ENCODE data around the gene NF1.
"Not testable (repeated sequence)": the region's sequence is repeated elsewhere in the genome, so short reads cannot be mapped to it uniquely, and the experiment has no call there.

NF1 gene

DNA sequence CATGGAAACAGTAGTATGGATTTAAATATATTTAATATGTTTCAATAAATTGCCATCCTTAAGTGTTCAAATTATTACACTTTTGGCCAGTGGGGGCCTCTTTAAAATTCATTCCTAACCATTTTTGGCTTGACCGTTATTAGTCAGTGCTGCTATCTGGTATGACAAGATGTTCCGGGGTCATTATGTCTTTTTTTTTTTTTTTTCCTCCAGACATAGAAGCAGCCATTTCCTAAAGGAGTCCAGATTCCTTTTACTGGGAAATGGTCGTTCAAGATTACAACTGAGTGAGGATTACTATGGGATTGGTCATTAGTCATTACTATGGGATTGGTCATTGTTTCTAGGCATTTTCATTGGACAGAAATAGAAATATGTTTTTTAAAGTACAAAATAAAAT, 53.4 kb downstream of the NF1 start:
- no peak overlapping the region for H3K27ac ChIP-seq

DNA sequence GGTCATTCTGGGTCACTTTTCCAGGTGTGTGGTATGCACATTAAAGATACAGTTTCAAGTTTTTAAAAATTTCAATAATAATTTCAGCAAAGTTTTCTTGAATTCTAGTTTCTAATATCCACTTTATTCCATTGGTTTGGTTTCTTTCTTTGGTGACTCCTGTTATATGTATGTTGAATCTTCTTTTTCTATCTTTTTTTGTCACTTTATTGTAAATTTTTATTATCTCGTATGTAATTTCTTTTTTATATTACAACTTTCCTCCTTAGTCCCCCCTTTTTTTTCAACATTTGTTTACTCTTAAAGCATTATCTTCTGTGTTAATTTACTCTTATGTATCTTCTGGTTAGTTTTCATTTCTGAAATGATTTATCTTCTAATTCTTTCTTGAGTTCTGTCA, 57.5 kb downstream of the NF1 start:
- H3K27ac ChIP-seq, result no peak overlapping the region
- TF ChIP-seq, protein P1, sequence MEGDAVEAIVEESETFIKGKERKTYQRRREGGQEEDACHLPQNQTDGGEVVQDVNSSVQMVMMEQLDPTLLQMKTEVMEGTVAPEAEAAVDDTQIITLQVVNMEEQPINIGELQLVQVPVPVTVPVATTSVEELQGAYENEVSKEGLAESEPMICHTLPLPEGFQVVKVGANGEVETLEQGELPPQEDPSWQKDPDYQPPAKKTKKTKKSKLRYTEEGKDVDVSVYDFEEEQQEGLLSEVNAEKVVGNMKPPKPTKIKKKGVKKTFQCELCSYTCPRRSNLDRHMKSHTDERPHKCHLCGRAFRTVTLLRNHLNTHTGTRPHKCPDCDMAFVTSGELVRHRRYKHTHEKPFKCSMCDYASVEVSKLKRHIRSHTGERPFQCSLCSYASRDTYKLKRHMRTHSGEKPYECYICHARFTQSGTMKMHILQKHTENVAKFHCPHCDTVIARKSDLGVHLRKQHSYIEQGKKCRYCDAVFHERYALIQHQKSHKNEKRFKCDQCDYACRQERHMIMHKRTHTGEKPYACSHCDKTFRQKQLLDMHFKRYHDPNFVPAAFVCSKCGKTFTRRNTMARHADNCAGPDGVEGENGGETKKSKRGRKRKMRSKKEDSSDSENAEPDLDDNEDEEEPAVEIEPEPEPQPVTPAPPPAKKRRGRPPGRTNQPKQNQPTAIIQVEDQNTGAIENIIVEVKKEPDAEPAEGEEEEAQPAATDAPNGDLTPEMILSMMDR (conservative IDR thresholded peaks at IDR 0.05), result no peak

More for the DNA sequence above, 53.4 kb downstream of the NF1 start:
- TF ChIP-seq, protein P1 (conservative IDR thresholded peaks at IDR 0.05), result no peak

DNA sequence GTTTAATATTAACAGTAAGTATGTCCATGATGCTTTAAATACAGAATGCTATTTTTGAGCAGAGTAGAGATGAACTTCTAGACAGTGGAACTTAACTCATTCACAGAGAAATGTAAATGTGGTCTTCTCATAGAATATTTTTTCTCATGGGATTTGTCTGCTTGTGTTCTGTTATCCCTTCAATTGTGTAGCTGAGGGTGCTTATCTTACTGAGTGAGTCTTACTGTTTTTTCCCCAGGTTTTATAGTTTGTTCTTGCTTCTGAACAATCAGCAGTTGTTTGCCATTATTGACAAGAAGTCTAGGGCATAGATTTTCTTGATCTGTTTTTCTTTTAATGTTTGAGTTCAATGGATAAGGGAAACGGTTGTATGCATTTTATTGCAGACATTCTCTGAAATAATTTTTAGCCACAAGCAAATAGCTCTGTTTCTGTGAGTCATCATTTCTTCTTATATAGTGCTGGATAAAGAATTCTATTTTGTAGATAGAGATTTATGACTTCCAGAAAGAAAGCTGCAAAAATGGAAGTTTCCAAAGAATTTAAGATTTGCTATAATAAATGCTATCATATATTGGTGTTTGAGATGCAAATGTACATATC, 60.5 kb downstream of the NF1 start:
- TF ChIP-seq, protein P1 (conservative IDR thresholded peaks at IDR 0.05), result no peak
- H3K27ac ChIP-seq, result peak overlapping the region; percentile 16

DNA sequence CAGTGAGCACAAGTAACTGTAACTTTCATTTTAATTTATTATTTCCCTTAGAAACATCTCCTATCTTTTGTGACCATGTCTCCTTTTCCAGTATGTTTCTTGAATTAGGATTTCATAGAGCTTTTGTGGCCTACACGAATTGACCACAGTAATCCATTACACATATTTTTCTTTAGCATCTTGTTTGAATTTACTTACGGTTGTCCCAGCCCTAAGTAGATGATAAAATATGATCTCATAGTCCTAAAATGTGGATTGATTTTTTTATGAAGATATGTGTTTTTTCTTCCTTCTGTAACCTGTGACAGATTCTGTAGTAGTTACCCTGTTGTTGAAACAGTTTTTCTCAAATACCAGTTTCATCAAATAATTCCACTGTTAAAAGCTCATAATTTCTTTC, 61.5 kb downstream of the NF1 start:
- TF ChIP-seq, protein P1 (conservative IDR thresholded peaks at IDR 0.05), result no peak
- H3K27ac ChIP-seq, result no peak overlapping the region

DNA sequence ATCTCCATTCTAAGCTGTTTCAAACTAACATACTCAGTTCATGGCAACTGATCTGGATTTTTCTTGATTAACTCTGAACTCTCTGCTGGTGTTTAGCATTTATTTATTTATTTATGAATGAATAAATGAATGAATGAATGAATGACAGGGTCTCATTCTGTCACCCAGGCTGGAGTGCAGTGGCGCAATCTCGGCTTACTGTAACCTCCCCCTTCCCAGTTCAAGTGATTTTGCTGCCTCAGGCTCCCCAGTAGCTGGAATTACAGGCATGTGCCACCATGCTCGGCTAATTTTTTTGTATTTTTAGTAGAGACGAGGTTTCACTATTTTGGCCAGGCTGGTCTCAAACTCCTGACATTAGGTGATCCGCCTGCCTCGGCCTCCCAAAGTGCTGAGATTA, 62.1 kb downstream of the NF1 start:
- H3K27ac ChIP-seq, result not testable (repeated sequence)

DNA sequence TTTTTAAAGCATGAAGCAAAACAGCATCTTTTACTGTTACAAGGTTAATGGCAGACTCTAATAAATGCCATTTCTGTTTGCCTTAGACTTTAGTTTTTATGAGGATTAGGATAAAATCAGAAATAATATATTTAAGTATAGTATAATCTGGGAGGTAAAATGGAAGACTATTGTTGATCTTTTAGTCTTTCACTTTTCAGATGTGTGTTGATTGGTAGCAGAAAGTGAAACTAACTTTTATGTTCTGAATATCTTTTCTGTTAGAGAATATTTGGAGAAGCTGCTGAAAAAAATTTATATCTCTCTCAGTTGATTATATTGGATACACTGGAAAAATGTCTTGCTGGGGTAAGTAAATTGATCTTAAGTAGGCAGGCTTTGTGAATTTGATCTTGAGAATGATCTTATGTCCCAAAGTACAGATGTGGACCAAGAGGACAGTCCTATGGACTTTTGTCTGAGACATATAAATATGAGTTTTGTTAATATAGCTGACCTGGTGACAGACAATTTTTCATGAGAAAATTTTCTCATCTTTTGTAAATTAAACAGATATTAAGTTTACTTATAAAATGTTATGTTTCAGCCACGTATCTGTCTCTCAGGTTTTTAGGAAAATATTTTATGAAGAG, 64.1 kb downstream of the NF1 start:
- TF ChIP-seq, protein P1 (conservative IDR thresholded peaks at IDR 0.05), result no peak
- H3K27ac ChIP-seq, result no peak overlapping the region

DNA sequence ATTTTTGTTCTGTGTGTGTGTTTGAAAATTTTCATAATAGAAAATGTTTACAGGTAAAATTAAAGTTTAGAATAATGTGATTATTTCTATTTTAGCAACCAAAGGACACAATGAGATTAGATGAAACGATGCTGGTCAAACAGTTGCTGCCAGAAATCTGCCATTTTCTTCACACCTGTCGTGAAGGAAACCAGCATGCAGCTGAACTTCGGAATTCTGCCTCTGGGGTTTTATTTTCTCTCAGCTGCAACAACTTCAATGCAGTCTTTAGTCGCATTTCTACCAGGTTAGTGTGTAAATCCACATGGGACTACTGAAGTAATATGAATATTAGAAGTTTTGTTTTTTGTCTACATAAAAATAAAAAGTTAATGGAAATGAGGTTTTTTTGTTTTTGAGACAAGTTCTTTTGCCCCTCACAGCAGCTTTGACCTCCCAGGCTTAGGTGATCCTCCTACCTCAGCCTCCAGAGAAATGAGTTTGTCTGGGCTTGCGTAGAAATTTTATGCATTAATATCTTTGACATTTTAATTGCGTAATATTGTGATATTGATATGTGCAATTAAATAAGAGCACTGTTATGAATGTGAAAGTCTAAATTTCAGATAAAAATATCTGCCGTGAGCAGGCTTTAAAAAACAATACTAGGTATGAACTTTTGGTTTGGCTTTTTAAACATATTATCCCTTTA, 68.5 kb downstream of the NF1 start:
- TF ChIP-seq, protein P1 (conservative IDR thresholded peaks at IDR 0.05), result no peak
- H3K27ac ChIP-seq, result no peak overlapping the region

DNA sequence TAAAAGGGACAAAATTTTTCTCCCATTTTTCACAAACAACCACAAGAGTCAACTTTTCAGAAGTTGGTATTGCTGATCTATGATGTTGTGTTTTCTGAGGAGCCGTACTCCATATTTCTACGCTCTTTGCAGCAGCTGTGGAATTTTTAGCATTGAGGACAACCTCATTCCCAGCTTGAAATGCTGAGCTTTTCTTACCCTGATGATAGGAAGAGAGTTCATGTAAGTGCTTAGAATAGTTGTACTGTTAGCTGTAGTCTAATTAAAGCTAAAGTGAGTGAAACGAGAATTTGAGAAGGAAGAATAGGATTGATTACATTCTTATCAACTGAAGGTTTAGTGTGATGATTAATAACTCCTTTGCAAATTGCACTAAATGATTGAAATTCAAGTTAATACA, 72.3 kb downstream of the NF1 start:
- H3K27ac ChIP-seq, result no peak overlapping the region
- TF ChIP-seq, protein P1 (conservative IDR thresholded peaks at IDR 0.05), result no peak
